Panc1 (cell line): ENCODE data around the gene ALG5. TPM values are rescaled to one million over a fixed set of nuclear protein-coding genes. Genes with fewer than 3 reads are reported as not detected.

Experiments used
- ATAC-seq: fragments of 200-7000 bp; cut with Tn5 transposase; 2 replicates; pipeline ENCODE4 v1.9.1; 2020; ENCODE audit warnings: mild to moderate bottlenecking, moderate library complexity
- BruUV-seq: library from RNA; stranded (reverse); fragments of 400-500 nt; replicated peaks from 2 replicates; lab custom pipeline; 2021; lab: Mats Ljungman, UMichigan
- CTCF ChIA-PET: fragments of 300-600 bp; sonication (Branson Sonifier 250); formaldehyde crosslinking; loops from one replicate; lab custom pipeline; 2022; ENCODE audit warnings: antibody characterized with exemption; lab: Charles Lee
- POLR2A ChIA-PET: fragments of 300-600 bp; sonication (Branson Sonifier 250); formaldehyde crosslinking; loops from one replicate; lab custom pipeline; 2022; ENCODE audit warnings: antibody characterized with exemption; lab: Charles Lee
- DNase-seq: peaks from one replicate; pipeline ENCODE4 v3.0.0-alpha.2; 2010; ENCODE audit warnings: low read depth, low spot score
- H3K27ac ChIP-seq: 2 replicates; pipeline ENCODE4 v1.5.1; 2011; ENCODE audit warnings: mild to moderate bottlenecking, low read length, inconsistent platforms
- H3K27me3 ChIP-seq: fragments of 200-500 bp; sonication (Bioruptor generic); 2 replicates; pipeline ENCODE4 v1.6.0; 2014; ENCODE audit warnings: low read length, inconsistent platforms; ENCODE audit not compliant: control insufficient read depth, insufficient read depth
- H3K36me3 ChIP-seq: fragments of 200-500 bp; sonication (Bioruptor generic); 2 replicates; pipeline ENCODE4 v1.5.1; 2014; ENCODE audit warnings: inconsistent platforms, mild to moderate bottlenecking, low read length, moderate library complexity; ENCODE audit not compliant: control insufficient read depth, insufficient read depth
- H3K4me1 ChIP-seq: 2 replicates; pipeline ENCODE4 v1.5.1; 2011; ENCODE audit warnings: inconsistent platforms, mild to moderate bottlenecking, low read length, moderate library complexity; ENCODE audit not compliant: control insufficient read depth, insufficient read depth
- H3K4me3 ChIP-seq, 2 experiments: 2 replicates each; pipeline ENCODE4 v1.5.1; 2011 to 2012; ENCODE audit warnings: low read depth in 2 of 2, low read length in 2 of 2, mild to moderate bottlenecking in 2 of 2, inconsistent platforms in 1 of 2, moderate library complexity in 1 of 2
- H3K9me3 ChIP-seq: fragments of 200-500 bp; sonication (Bioruptor generic); 2 replicates; pipeline ENCODE4 v1.5.1; 2014; ENCODE audit warnings: low read depth, mild to moderate bottlenecking, inconsistent platforms, low read length, moderate library complexity; ENCODE audit not compliant: control insufficient read depth, insufficient read depth
- POLR2AphosphoS5 ChIP-seq: IDR thresholded peaks from 2 replicates; pipeline ENCODE4 v1.6.1; 2012; ENCODE audit warnings: mild to moderate bottlenecking, low read depth, low read length, moderate library complexity
- SIN3A ChIP-seq: IDR thresholded peaks from 2 replicates; pipeline ENCODE4 v1.6.1; 2012; ENCODE audit warnings: low read depth, mild to moderate bottlenecking, low read length, moderate library complexity, borderline replicate concordance; ENCODE audit not compliant: insufficient read depth
- TCF7L2 ChIP-seq: IDR thresholded peaks from 2 replicates; pipeline ENCODE4 v1.6.1; 2011; ENCODE audit warnings: mild to moderate bottlenecking, low read depth, low read length, inconsistent platforms
- in situ Hi-C: cut with HindIII; loops from 2 replicates; pipeline ENCODE4 v1.10.0; 2016; ENCODE audit warnings: low sequenced_read_pairs, low pct_unique_long_range_greater_than_20kb
- intact Hi-C: fragments of 100-400 bp; cut with micrococcal nuclease; formaldehyde crosslinking; loops from one replicate; pipeline ENCODE4 v1.10.0; 2022; ENCODE audit not compliant: unreplicated experiment
- total RNA-seq: library from RNA; stranded (reverse); gene quantifications from one replicate; pipeline ENCODE4 v1.2.1, GENCODE V29; 2021; ENCODE audit not compliant: unreplicated experiment
- TF ChIP-seq, protein P1 (sequence below): fragments of 450-650 bp; IDR thresholded peaks from 2 replicates; pipeline ENCODE4 v1.5.1; 2017; ENCODE audit warnings: mild to moderate bottlenecking
- TF ChIP-seq, protein P2 (sequence below), 2 experiments: IDR thresholded peaks; 2 replicates each; pipeline ENCODE4 v1.6.1; 2011 to 2012; ENCODE audit warnings: low read depth in 2 of 2, control low read depth in 1 of 2, low read length in 1 of 2, mild to moderate bottlenecking in 1 of 2, moderate library complexity in 1 of 2; ENCODE audit not compliant: insufficient read depth in 1 of 2

Gene ALG5
- total RNA-seq, 1 experiment from 2014 or later: 19.3 TPM

DNA sequence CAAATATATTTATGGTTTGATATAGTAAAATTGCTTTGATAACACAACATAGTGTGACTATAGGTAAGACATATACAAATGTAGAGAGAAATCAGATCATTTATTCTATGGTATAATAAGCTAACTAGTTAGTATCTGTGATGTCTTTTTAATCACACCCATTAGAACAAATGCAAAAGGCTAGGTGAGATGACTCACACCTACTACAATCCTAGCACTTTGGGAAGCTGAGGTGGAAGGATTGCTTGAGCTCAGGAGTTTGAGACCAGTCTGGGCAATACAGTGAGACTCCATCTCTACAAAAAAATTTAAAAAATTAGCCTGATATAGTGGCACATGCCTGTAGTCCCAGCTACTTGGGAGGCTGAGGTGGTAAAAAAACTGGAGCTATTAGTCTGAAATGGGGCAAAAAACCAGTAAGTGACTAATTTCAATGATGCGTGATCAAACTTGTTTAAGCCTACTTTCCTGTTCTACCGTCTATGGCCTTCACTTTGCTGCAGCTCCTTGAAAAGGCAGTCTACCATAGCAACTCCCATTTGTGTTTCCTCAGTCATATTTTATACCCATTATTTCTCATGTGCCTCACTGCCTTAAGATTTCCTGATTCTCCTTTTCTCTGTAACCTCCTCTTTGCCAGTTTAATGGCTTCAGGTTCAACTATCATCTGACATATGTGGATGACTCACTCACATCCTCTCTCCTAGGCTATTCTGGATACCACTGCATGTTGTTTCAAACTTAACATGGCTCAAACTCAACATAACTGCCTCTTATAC lies 12.5 kb downstream of the ALG5 start:
- peaks cover 30% of the 10 kb centered on the region for H3K36me3 ChIP-seq
- in situ Hi-C loops (no loop called here), intact Hi-C loops (no loop called here)
- POLR2A ChIA-PET: interaction anchor here (0.5 kb wide), 1 partner anchor 127 kb away, joined by 7 read pairs; no protein-coding TSS in a partner anchor
- H3K4me3 ChIP-seq: no peak overlapping the region
- ATAC-seq: no peak
- DNase-seq: no peak
- CTCF ChIA-PET: no interaction called here
- no peaks in the 10 kb centered on the region for H3K9me3 ChIP-seq
- H3K27ac ChIP-seq: no peak overlapping the region
- TF ChIP-seq, protein P1, sequence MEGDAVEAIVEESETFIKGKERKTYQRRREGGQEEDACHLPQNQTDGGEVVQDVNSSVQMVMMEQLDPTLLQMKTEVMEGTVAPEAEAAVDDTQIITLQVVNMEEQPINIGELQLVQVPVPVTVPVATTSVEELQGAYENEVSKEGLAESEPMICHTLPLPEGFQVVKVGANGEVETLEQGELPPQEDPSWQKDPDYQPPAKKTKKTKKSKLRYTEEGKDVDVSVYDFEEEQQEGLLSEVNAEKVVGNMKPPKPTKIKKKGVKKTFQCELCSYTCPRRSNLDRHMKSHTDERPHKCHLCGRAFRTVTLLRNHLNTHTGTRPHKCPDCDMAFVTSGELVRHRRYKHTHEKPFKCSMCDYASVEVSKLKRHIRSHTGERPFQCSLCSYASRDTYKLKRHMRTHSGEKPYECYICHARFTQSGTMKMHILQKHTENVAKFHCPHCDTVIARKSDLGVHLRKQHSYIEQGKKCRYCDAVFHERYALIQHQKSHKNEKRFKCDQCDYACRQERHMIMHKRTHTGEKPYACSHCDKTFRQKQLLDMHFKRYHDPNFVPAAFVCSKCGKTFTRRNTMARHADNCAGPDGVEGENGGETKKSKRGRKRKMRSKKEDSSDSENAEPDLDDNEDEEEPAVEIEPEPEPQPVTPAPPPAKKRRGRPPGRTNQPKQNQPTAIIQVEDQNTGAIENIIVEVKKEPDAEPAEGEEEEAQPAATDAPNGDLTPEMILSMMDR: no peak
- TF ChIP-seq, protein P2, sequence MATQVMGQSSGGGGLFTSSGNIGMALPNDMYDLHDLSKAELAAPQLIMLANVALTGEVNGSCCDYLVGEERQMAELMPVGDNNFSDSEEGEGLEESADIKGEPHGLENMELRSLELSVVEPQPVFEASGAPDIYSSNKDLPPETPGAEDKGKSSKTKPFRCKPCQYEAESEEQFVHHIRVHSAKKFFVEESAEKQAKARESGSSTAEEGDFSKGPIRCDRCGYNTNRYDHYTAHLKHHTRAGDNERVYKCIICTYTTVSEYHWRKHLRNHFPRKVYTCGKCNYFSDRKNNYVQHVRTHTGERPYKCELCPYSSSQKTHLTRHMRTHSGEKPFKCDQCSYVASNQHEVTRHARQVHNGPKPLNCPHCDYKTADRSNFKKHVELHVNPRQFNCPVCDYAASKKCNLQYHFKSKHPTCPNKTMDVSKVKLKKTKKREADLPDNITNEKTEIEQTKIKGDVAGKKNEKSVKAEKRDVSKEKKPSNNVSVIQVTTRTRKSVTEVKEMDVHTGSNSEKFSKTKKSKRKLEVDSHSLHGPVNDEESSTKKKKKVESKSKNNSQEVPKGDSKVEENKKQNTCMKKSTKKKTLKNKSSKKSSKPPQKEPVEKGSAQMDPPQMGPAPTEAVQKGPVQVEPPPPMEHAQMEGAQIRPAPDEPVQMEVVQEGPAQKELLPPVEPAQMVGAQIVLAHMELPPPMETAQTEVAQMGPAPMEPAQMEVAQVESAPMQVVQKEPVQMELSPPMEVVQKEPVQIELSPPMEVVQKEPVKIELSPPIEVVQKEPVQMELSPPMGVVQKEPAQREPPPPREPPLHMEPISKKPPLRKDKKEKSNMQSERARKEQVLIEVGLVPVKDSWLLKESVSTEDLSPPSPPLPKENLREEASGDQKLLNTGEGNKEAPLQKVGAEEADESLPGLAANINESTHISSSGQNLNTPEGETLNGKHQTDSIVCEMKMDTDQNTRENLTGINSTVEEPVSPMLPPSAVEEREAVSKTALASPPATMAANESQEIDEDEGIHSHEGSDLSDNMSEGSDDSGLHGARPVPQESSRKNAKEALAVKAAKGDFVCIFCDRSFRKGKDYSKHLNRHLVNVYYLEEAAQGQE (IDR thresholded peaks at IDR 0.05; ENCODE audit: insufficient read depth in 1 of 2, low read depth in 2 of 2, low read length in 1 of 2): no peak
- TF ChIP-seq POLR2AphosphoS5 (no peak), SIN3A (no peak), TCF7L2 (no peak)
- H3K4me1 ChIP-seq: no peaks in the 10 kb centered on the region
- no peaks in the 10 kb centered on the region for H3K27me3 ChIP-seq
- BruUV-seq: no TSS peak

DNA sequence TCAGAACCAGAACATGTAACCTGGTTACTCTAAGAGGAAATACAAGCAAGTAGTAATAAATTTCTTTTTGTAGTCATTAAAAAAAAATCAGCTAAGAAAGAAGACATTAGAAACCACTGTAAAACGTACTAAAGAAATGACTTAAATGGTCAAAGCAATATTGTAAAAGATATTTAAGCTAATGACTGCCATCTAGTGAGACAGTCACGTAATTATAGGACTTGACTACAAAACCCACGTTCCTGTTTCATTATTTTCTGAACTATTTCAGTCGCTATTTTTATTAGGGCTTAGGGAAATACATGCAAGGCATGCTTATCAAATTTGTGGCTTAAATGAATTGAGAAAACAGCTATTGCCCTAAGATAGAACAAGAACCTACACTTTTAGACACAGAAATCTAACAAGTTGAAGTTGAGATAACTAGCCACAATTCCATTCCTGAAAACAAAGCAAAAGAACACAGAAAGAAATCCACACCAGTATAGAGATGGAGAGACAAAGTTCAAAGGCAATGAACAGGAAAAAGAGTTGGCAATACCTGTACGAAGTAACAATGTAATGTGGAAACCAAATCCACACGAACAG lies 17.9 kb downstream of the ALG5 start:
- POLR2A ChIA-PET: interaction anchor here (0.7 kb wide), 1 partner anchor 8 kb away, joined by 3 read pairs; no protein-coding TSS in a partner anchor
- H3K27me3 ChIP-seq: no peaks in the 10 kb centered on the region
- in situ Hi-C loops: no loop called here
- TF ChIP-seq TCF7L2: no peak
- TF ChIP-seq, protein P1: peak; percentile 21; the same call in 1 of the 2 replicates
- ATAC-seq (no peak), DNase-seq (no peak)
- intact Hi-C loops: loop anchor here (2.0 kb wide), 1 partner anchor 122 kb away; no protein-coding TSS in a partner anchor
- no peak overlapping the region for H3K27ac ChIP-seq
- peaks cover 21% of the 10 kb centered on the region for H3K36me3 ChIP-seq
- H3K9me3 ChIP-seq: no peaks in the 10 kb centered on the region
- CTCF ChIA-PET: no interaction called here
- no TSS peak for BruUV-seq
- no peak overlapping the region for H3K4me3 ChIP-seq
- H3K4me1 ChIP-seq: no peaks in the 10 kb centered on the region
